LoVo (cell line): ENCODE results near the gene TRPM6.
"Not testable (repeated sequence)": the region's sequence is repeated elsewhere in the genome, so short reads cannot be mapped to it uniquely, and the experiment has no call there.

ENCODE experiments used
- DNase-seq: peaks from one replicate; pipeline ENCODE4 v3.0.0-alpha.2; 2016; ENCODE audit warnings: low spot score

TRPM6 gene

GRCh38 chr9:74856989-74857388 is 30.7 kb downstream of the TRPM6 start:
- DNase-seq = no peak

- no peak for DNase-seq
Measured at GRCh38 chr9:74855072-74855471, 32.6 kb downstream of the TRPM6 start.

GRCh38 chr9:74853024-74853423 is 34.7 kb downstream of the TRPM6 start:
- DNase-seq = not testable (repeated sequence)

- DNase-seq = no peak
Measured at GRCh38 chr9:74848153-74848525, 39.6 kb downstream of the TRPM6 start.

GRCh38 chr9:74847478-74848152 is 40.1 kb downstream of the TRPM6 start:
- no peak for DNase-seq

- no peak for DNase-seq
Measured at GRCh38 chr9:74846766-74847165, 41.0 kb downstream of the TRPM6 start.

GRCh38 chr9:74838351-74838750 is 49.4 kb downstream of the TRPM6 start:
- peak; percentile 50 for DNase-seq

- DNase-seq = peak; percentile 51
Measured at GRCh38 chr9:74824654-74825053, 63.1 kb downstream of the TRPM6 start.

- DNase-seq = no peak
Measured at GRCh38 chr9:74821636-74822035, 66.1 kb downstream of the TRPM6 start.

- peak; percentile 18 for DNase-seq
Measured at GRCh38 chr9:74817816-74818215, 69.9 kb downstream of the TRPM6 start.

GRCh38 chr9:74817281-74817810 is 70.4 kb downstream of the TRPM6 start:
- peak; percentile 13 for DNase-seq

GRCh38 chr9:74810200-74810599 is 77.5 kb downstream of the TRPM6 start:
- DNase-seq = no peak

GRCh38 chr9:74804018-74804385 is 83.7 kb downstream of the TRPM6 start:
- peak; percentile 85 for DNase-seq

GRCh38 chr9:74803376-74804017 is 84.2 kb downstream of the TRPM6 start:
- DNase-seq = peak; percentile 57

GRCh38 chr9:74800226-74800625 is 87.5 kb downstream of the TRPM6 start:
- no peak for DNase-seq

GRCh38 chr9:74795803-74796202 is 91.9 kb downstream of the TRPM6 start:
- no peak for DNase-seq

- no peak for DNase-seq
Measured at GRCh38 chr9:74795081-74795480, 92.6 kb downstream of the TRPM6 start.

GRCh38 chr9:74784506-74784905 is 103.2 kb downstream of the TRPM6 start:
- DNase-seq = no peak

- peak; percentile 11 for DNase-seq
Measured at GRCh38 chr9:74783408-74783807, 104.3 kb downstream of the TRPM6 start.

GRCh38 chr9:74777136-74777879 is 110.4 kb downstream of the TRPM6 start:
- DNase-seq = peak; percentile 51

GRCh38 chr9:74775396-74775795 is 112.3 kb downstream of the TRPM6 start:
- DNase-seq = no peak

- DNase-seq = peak; percentile 83
Measured at GRCh38 chr9:74773886-74774479, 113.7 kb downstream of the TRPM6 start.

- DNase-seq = no peak
Measured at GRCh38 chr9:74772121-74772520, 115.6 kb downstream of the TRPM6 start.
